Cardiac muscle cell (in vitro differentiated cells and primary cell): Measurements from ENCODE around the gene CASZ1. TPM values are rescaled to one million over a fixed set of nuclear protein-coding genes. Genes with fewer than 3 reads are reported as not detected.

Experiments used
- DNase-seq, 2 donors: peaks; one replicate each; pipeline versions ENCODE4 v3.0.0 to v3.0.0-alpha.2; 2010 to 2017; ENCODE audit warnings: low read depth in 1 of 2, low spot score in 1 of 2
- H3K27ac ChIP-seq: fragments of 200-600 bp; sonication (generic); 2 replicates; pipeline ENCODE4 v1.5.1; 2016
- H3K27me3 ChIP-seq: fragments of 200-600 bp; sonication (generic); 2 replicates; pipeline ENCODE4 v1.6.0; 2016; ENCODE audit warnings: control low read depth
- H3K36me3 ChIP-seq: fragments of 200-600 bp; sonication (generic); 2 replicates; pipeline ENCODE4 v1.5.1; 2016; ENCODE audit warnings: control low read depth
- H3K4me1 ChIP-seq: fragments of 200-600 bp; sonication (generic); 2 replicates; pipeline ENCODE4 v1.8.1; 2017; ENCODE audit warnings: low read depth, mild to moderate bottlenecking, mixed run types
- H3K4me3 ChIP-seq: fragments of 200-600 bp; sonication (generic); 2 replicates; pipeline ENCODE4 v1.5.1; 2016; ENCODE audit warnings: mild to moderate bottlenecking
- H3K9me3 ChIP-seq: fragments of 200-600 bp; sonication (generic); 2 replicates; pipeline ENCODE4 v1.5.1; 2017; ENCODE audit warnings: low read depth, mild to moderate bottlenecking, control low read depth
- CTCF ChIP-seq: IDR thresholded peaks from 2 replicates; pipeline ENCODE4 v1.5.1; 2012; ENCODE audit warnings: low read depth, mild to moderate bottlenecking, low read length
- polyA plus RNA-seq: library from polyadenylated mRNA; unstranded; fragments of >200 nt; fragmentation: Nextera tagmentation; extraction: Ambion mirVana; gene quantifications from 2 replicates; pipeline ENCODE4 v1.2.1, GENCODE V29; 2016
- total RNA-seq: library from RNA; depleted of rRNA; stranded (reverse); fragments of >200 nt; gene quantifications from 2 replicates; pipeline ENCODE4 v1.2.3, GENCODE V29; 2016

The CASZ1 gene
- total and polyA plus RNA-seq, 2 experiments from 2014 or later: 53.5 to 87.3 TPM

- no peak for DNase-seq
- H3K4me1 ChIP-seq: peaks cover 13% of the 10 kb centered on the region
- no peaks in the 10 kb centered on the region for H3K27me3 ChIP-seq
- peaks cover 11% of the 10 kb centered on the region for H3K36me3 ChIP-seq
- no peak for TF ChIP-seq CTCF
- H3K4me3 ChIP-seq: no peak overlapping the region
- no peak overlapping the region for H3K27ac ChIP-seq
- no peaks in the 10 kb centered on the region for H3K9me3 ChIP-seq
These were observed 33.6 kb downstream of the CASZ1 start for GRCh38 chr1:10762875-10763274.

DNA sequence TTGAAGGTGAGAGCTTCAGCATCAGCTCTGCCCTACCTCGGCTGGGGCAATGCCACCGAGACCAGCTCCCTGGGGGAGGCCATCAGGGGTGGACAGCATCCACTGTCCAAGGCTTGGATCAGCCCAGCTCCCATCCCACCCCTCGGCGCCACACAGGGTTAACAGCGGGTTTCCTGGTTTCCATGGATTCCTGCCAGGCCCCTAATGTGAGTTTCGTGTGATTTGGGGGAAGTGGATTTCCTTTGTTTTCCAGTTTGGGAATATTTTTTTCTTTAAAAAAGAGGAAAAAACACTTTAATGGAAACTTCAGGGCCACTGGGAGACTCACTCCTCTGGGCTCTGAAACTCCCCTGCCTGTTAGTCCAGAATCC, 34.3 kb downstream of the CASZ1 start:
- Histone ChIP-seq H3K27ac (no peak overlapping the region), H3K27me3 (no peaks in the 10 kb centered on the region), H3K36me3 (peaks cover 11% of the 10 kb centered on the region), H3K9me3 (no peaks in the 10 kb centered on the region), H3K4me1 (peaks cover 11% of the 10 kb centered on the region), H3K4me3 (no peak overlapping the region)
- TF ChIP-seq CTCF: no peak
- no peak for DNase-seq

DNA sequence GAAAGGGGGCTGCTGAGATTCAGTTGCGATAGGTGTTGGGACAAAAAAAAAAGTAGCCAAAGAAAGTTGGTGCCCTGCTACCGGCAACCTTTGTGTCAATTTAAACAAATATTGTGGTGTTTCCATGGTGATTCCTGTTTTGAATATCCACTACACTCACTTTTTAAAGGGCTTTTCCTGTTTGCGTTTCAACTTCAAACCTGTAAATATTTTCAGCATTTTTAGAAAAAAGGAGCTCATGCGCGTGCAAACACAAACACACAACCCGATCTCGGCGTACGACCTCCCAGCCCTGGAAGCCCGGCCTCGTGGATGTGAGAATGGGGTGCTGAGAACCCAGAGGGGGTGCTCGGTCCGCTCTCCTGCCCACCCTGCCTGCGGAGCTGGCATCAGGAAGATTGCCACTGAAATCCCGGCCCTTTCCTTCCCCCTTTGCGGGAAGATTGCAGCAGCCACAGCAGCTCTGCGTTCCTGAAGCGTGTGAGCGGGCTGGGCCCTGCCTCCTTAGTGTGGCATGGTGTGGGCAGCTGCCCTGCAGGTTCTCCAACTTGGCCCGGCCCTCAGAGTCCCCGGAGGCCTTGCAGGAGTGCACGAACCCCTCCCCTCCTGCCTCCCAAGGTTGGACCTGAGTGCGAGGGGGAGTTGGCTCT, 34.8 kb downstream of the CASZ1 start:
- Histone ChIP-seq H3K4me3 (no peak overlapping the region), H3K27me3 (no peaks in the 10 kb centered on the region), H3K36me3 (peaks cover 11% of the 10 kb centered on the region), H3K27ac (no peak overlapping the region), H3K4me1 (peaks cover 6% of the 10 kb centered on the region), H3K9me3 (no peaks in the 10 kb centered on the region)
- no peak for DNase-seq
- no peak for TF ChIP-seq CTCF

DNA sequence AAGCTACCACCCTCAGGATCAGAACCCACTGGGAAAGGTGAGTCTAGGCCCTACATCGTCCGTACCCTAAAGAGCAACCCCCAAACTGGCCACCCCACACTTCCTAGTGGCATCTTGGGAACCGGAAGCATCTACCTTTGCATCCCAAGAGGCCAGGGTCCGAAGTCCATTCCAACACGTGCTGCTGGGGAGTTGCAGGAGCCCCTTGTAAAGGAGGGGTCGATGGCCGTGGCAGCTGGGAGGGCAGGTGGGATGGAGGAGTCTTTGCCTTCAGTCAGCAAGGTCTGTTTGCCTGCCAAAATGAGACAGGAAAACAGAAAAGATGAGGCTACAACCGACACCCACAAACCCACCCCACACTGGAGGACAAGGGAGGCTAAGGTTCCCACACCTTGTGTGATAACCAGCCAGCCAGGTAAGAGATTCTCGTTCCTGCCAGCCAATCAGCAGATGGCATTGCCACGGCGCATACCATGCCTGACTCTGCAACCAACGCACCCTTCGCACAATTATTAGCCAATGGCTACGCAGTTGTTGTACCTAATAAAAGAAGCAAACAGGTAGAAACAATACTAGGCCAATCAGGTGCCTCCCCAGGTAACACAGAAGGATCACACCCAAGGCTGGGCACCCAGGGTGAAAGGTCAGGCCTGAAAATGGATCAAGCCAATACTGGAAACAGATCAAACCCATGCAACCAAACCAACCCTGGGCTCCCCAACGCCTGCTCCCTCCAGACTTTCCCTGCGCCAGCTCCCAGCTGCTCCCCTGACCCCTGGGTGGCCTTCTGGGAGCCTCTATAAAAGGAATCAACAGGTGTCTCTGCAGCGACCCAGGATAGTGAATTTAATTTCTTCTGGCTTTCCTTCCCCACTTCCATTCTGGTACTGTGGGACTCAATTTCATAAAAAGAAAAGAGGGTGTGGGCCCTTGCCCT, 35.6 kb downstream of the CASZ1 start:
- Histone ChIP-seq H3K27me3 (no peaks in the 10 kb centered on the region), H3K4me3 (no peak overlapping the region), H3K36me3 (peaks cover 11% of the 10 kb centered on the region), H3K9me3 (no peaks in the 10 kb centered on the region), H3K4me1 (no peaks in the 10 kb centered on the region), H3K27ac (no peak overlapping the region)
- no peak for DNase-seq
- TF ChIP-seq CTCF: no peak

- no peaks in the 10 kb centered on the region for H3K4me1 ChIP-seq
- TF ChIP-seq CTCF: no peak
- no peak overlapping the region for H3K4me3 ChIP-seq
- peaks cover 11% of the 10 kb centered on the region for H3K36me3 ChIP-seq
- H3K27me3 ChIP-seq: no peaks in the 10 kb centered on the region
- no peak for DNase-seq
- H3K27ac ChIP-seq: no peak overlapping the region
- no peaks in the 10 kb centered on the region for H3K9me3 ChIP-seq
These were observed 36.8 kb downstream of the CASZ1 start for GRCh38 chr1:10759413-10760200.
